T-helper 2 cell treated with Interferon-gamma antibody and Interleukin-4, amounts not matched to agents 100 ng/mL and 5 ng/mL, for 36 hours (primary cell): Measurements from ENCODE around the gene C19orf33. TPM values are rescaled to one million over a fixed set of nuclear protein-coding genes. Genes with fewer than 3 reads are reported as not detected.

Experiments
- intact Hi-C: fragments of 100-400 bp; cut with micrococcal nuclease; formaldehyde crosslinking; loops from one replicate; pipeline ENCODE4 v1.15.1; 2023
- total RNA-seq: library from RNA; stranded (reverse); gene quantifications from 2 replicates; pipeline ENCODE4 v1.2.3, GENCODE V29; 2022

Gene C19orf33
- total RNA-seq, 1 donor from 2014 or later, result 1.1 TPM

- intact Hi-C loops, result loop anchor here (1.0 to 5.0 kb wide), 11 partner anchors 20 to 437 kb away; partner anchors contain the start of genes GGN, PSMD8, SIPA1L3 and SPINT2
These were observed 32.0 kb downstream of the C19orf33 start for GRCh38 chr19:38335949-38336637.

- intact Hi-C loops, result loop anchor here (1.0 to 5.0 kb wide), 7 partner anchors 26 to 429 kb away; partner anchors contain the start of genes GGN, PSMD8, SIPA1L3 and SPINT2
These were observed 32.7 kb downstream of the C19orf33 start for GRCh38 chr19:38336638-38337359.

GRCh38 chr19:38337360-38337653 lies 33.3 kb downstream of the C19orf33 start:
- intact Hi-C loops, result loop anchor here (2.0 to 5.0 kb wide), 4 partner anchors 50 to 290 kb away; partner anchors contain the start of genes GGN, SPINT2 and SPRED3

- intact Hi-C loops, result loop anchor here (5.0 kb wide), 3 partner anchors 48 to 292 kb away; partner anchors contain the start of genes GGN, SPINT2 and SPRED3
These were observed 35.0 kb downstream of the C19orf33 start for GRCh38 chr19:38339011-38339410.

- intact Hi-C loops, result no loop called here
These were observed 36.9 kb downstream of the C19orf33 start for GRCh38 chr19:38340927-38341326.

GRCh38 chr19:38346837-38347236 lies 42.8 kb downstream of the C19orf33 start:
- intact Hi-C loops, result no loop called here

- intact Hi-C loops, result no loop called here
These were observed 46.8 kb downstream of the C19orf33 start for GRCh38 chr19:38350883-38351282.

- intact Hi-C loops, result no loop called here
These were observed 47.9 kb downstream of the C19orf33 start for GRCh38 chr19:38351865-38352395.

GRCh38 chr19:38352611-38353010 lies 48.6 kb downstream of the C19orf33 start:
- intact Hi-C loops, result no loop called here

Other genes with a start within 250 kb of the C19orf33 start
- 1.2 and 1.6 TPM in 2 replicates for gene DPF1, start 80.0 kb upstream of the C19orf33 start, total RNA-seq
- 88.8 and 89.6 TPM in 2 replicates for gene PPP1R14A, start 47.9 kb upstream of the C19orf33 start, total RNA-seq
- gene SPINT2, start 39.7 kb upstream of the C19orf33 start, total RNA-seq, result 71.0 and 71.3 TPM in 2 replicates
- 86.2 and 88.3 TPM in 2 replicates for gene YIF1B, start 11.7 kb downstream of the C19orf33 start, total RNA-seq
- gene KCNK6, start 15.6 kb downstream of the C19orf33 start, total RNA-seq, result 20.2 and 23.1 TPM in 2 replicates
- 4.9 and 5.2 TPM in 2 replicates for gene CATSPERG, start 31.6 kb downstream of the C19orf33 start, total RNA-seq
- gene PSMD8, start 70.3 kb downstream of the C19orf33 start, total RNA-seq, result 200 and 206 TPM in 2 replicates
- 0.11 TPM in 2 replicates for gene GGN, start 83.8 kb downstream of the C19orf33 start, total RNA-seq
- 1.9 TPM in 2 replicates for gene SPRED3, start 84.4 kb downstream of the C19orf33 start, total RNA-seq
- 31.4 and 32.3 TPM in 2 replicates for gene FAM98C, start 98.8 kb downstream of the C19orf33 start, total RNA-seq
- 7.6 and 9.4 TPM in 2 replicates for gene RASGRP4, start 122.0 kb downstream of the C19orf33 start, total RNA-seq
- gene RYR1, start 129.4 kb downstream of the C19orf33 start, total RNA-seq, result 2.4 and 4.4 TPM in 2 replicates